Measurements from ENCODE around the gene PTPRF.

The PTPRF gene

DNA sequence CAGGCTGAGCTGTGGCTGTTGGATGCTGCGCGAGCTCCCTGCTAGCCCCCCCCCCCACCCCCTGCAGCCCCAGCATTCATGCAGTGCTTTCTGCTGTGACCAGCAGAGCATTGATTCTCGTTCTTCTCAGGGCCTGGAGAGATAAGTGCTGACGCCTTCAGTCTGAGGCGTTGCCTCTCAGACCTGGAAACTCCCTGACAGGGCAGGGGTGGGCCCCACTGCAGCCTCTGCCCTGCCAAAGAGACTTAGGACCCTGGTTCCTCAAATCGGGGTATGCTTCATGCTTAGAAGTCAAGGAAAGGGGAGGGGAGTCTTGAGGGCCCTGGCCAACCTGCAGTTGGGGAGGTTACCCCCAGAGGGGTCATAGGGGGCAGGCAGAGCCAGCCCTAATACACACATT lies 38.5 kb downstream of the PTPRF start:
- no peak for TF ChIP-seq CTCF (conservative IDR thresholded peaks at IDR 0.05)

DNA sequence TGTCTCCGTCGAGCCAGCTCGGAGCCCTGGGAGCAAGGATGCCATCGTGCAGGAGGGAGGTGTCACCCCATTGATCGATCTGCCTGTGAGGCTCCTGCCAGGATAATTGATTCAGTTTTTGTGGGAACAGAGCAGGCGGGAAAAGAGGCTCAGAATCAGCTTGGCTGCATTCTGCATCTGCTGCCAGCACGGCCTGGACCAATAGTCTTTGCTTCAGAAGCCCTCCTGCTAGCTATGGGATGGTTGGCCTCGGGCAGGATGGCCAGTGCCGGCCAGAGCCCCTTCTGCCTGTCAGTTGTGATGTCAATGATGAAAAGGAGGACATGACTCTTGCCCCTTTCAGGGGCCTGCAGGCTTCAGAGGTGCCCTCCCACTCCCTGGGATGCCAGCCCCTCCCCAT lies 39.6 kb downstream of the PTPRF start:
- no peak overlapping the region for H3K27ac ChIP-seq
- no peak for TF ChIP-seq CTCF (conservative IDR thresholded peaks at IDR 0.05)

More for the DNA sequence above, 38.5 kb downstream of the PTPRF start:
- H3K27ac ChIP-seq, result no peak overlapping the region

GRCh38 chr1:43570715-43571114 lies 40.0 kb downstream of the PTPRF start:
- H3K27ac ChIP-seq, result no peak overlapping the region

GRCh38 chr1:43572084-43572483 lies 41.4 kb downstream of the PTPRF start:
- TF ChIP-seq CTCF (conservative IDR thresholded peaks at IDR 0.05), result no peak

More at GRCh38 chr1:43570715-43571114, 40.0 kb downstream of the PTPRF start:
- TF ChIP-seq CTCF (conservative IDR thresholded peaks at IDR 0.05), result no peak

DNA sequence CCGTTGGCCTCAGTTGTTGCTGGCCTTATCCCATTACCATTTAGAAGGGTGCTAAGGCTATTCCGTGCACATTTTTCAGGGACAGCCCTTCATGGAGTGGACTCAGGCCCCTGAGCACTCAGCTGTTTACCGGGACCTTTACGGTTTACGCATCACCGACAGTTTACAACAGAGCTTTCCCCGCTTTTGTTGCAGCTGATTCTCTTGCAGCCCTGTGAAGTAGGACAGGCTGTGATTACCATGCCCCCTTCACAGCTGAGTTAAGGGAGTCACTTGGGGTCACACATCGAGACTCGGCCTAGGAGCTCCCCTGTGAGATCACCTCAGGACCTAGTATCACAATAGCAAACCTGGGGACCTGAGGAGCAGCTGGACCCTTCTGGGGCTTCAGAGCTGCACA lies 41.9 kb downstream of the PTPRF start:
- H3K27ac ChIP-seq, result no peak overlapping the region
- no peak for TF ChIP-seq CTCF (conservative IDR thresholded peaks at IDR 0.05)

More at GRCh38 chr1:43572084-43572483, 41.4 kb downstream of the PTPRF start:
- H3K27ac ChIP-seq, result no peak overlapping the region

- H3K27ac ChIP-seq, result no peak overlapping the region
- TF ChIP-seq CTCF (conservative IDR thresholded peaks at IDR 0.05), result no peak
Measured at GRCh38 chr1:43573066-43573800, 42.5 kb downstream of the PTPRF start.

GRCh38 chr1:43576521-43576920 lies 45.8 kb downstream of the PTPRF start:
- TF ChIP-seq CTCF (conservative IDR thresholded peaks at IDR 0.05), result no peak
- no peak overlapping the region for H3K27ac ChIP-seq

Data from VCaP (cell line).